Left lobe of liver (tissue), 2 donors: ENCODE results near the gene PIP4K2A. TPM values are rescaled to one million over a fixed set of nuclear protein-coding genes. Genes with fewer than 3 reads are reported as not detected.

Source experiments
- ATAC-seq: fragments of 200-7000 bp; cut with Tn5 transposase; one replicate; pipeline ENCODE4 v1.9.1; 2020; ENCODE audit warnings: mild to moderate bottlenecking, moderate library complexity
- DNase-seq: peaks from one replicate; pipeline ENCODE4 v3.0.0-alpha.2; 2020; ENCODE audit warnings: low spot score
- total RNA-seq: library from RNA; stranded (reverse); gene quantifications from one replicate; pipeline ENCODE4 v1.2.1, GENCODE V29; 2021
- donor health status: DM: no; HTN: no; CAD: no; lungs with moderate emphysema.
- donor health status: DM: no; HTN: yes; CAD: no.

PIP4K2A gene
- total RNA-seq, 1 donor from 2014 or later: 10.9 TPM

- ATAC-seq (no peak), DNase-seq (no peak)
Measured at GRCh38 chr10:22643116-22643515, 71.3 kb downstream of the PIP4K2A start.

GRCh38 chr10:22641743-22642142 lies 72.6 kb downstream of the PIP4K2A start:
- DNase-seq: no peak
- ATAC-seq: peak; percentile 36

- no peak for DNase-seq
Measured at GRCh38 chr10:22640359-22640758, 74.0 kb downstream of the PIP4K2A start.

GRCh38 chr10:22638863-22639262 lies 75.5 kb downstream of the PIP4K2A start:
- ATAC-seq (no peak), DNase-seq (no peak)

More at GRCh38 chr10:22640359-22640758, 74.0 kb downstream of the PIP4K2A start:
- ATAC-seq: no peak

- ATAC-seq (no peak), DNase-seq (no peak)
Measured at GRCh38 chr10:22637491-22637890, 76.9 kb downstream of the PIP4K2A start.

GRCh38 chr10:22635650-22636049 lies 78.7 kb downstream of the PIP4K2A start:
- ATAC-seq: no peak
- DNase-seq: no peak

- DNase-seq: no peak
- no peak for ATAC-seq
Measured at GRCh38 chr10:22634606-22635459, 79.5 kb downstream of the PIP4K2A start.

- DNase-seq (no peak), ATAC-seq (no peak)
Measured at GRCh38 chr10:22634093-22634492, 80.3 kb downstream of the PIP4K2A start.

- DNase-seq (no peak), ATAC-seq (no peak)
Measured at GRCh38 chr10:22633528-22633927, 80.8 kb downstream of the PIP4K2A start.

- ATAC-seq: no peak
- no peak for DNase-seq
Measured at GRCh38 chr10:22633106-22633505, 81.3 kb downstream of the PIP4K2A start.

- ATAC-seq: peak; percentile 46
Measured at GRCh38 chr10:22631646-22632278, 82.6 kb downstream of the PIP4K2A start.

GRCh38 chr10:22631185-22631584 lies 83.2 kb downstream of the PIP4K2A start:
- ATAC-seq: no peak
- DNase-seq: no peak

More at GRCh38 chr10:22631646-22632278, 82.6 kb downstream of the PIP4K2A start:
- DNase-seq: no peak

GRCh38 chr10:22630234-22631174 lies 83.9 kb downstream of the PIP4K2A start:
- DNase-seq (no peak), ATAC-seq (peak; percentile 72)

GRCh38 chr10:22629852-22630233 lies 84.5 kb downstream of the PIP4K2A start:
- DNase-seq (no peak), ATAC-seq (no peak)

GRCh38 chr10:22629126-22629525 lies 85.3 kb downstream of the PIP4K2A start:
- no peak for DNase-seq

GRCh38 chr10:22628309-22628708 lies 86.1 kb downstream of the PIP4K2A start:
- DNase-seq (no peak), ATAC-seq (no peak)

More at GRCh38 chr10:22629126-22629525, 85.3 kb downstream of the PIP4K2A start:
- ATAC-seq: no peak

GRCh38 chr10:22626784-22627183 lies 87.6 kb downstream of the PIP4K2A start:
- ATAC-seq (no peak), DNase-seq (no peak)

- ATAC-seq: no peak
- no peak for DNase-seq
Measured at GRCh38 chr10:22625516-22626290, 88.7 kb downstream of the PIP4K2A start.

GRCh38 chr10:22624287-22624738 lies 90.1 kb downstream of the PIP4K2A start:
- DNase-seq (no peak), ATAC-seq (peak; percentile 59)

- no peak for ATAC-seq
- no peak for DNase-seq
Measured at GRCh38 chr10:22623633-22624253, 90.6 kb downstream of the PIP4K2A start.
